K562 (cell line): Measurements from ENCODE around the gene COL13A1. TPM values are rescaled to one million over a fixed set of nuclear protein-coding genes. Genes with fewer than 3 reads are reported as not detected.

Source experiments
- ATAC-seq: fragments of 200-7000 bp; cut with Tn5 transposase; 3 replicates; pipeline ENCODE4 v1.9.1; 2020; ENCODE audit warnings: moderate library complexity
- BruUV-seq: library from RNA; stranded (reverse); fragments of 400-500 nt; replicated peaks from 2 replicates; lab custom pipeline; 2021; lab: Mats Ljungman, UMichigan
- CTCF ChIA-PET: fragments of 300-600 bp; formaldehyde crosslinking; extraction: SDS; loops from one replicate; lab custom pipeline; 2021; ENCODE audit warnings: low intra/inter-chr PET ratio; lab: Yijun Ruan, JAX
- POLR2A ChIA-PET: fragments of 300-600, 350-650 bp; sonication (Branson Sonifier 250); formaldehyde crosslinking; extraction: SDS; loops from one replicate; lab custom pipeline; 2021; ENCODE audit warnings: antibody characterized with exemption, inconsistent platforms; lab: Yijun Ruan, JAX
- DNase-seq, 4 experiments: peaks; one replicate each; pipeline versions ENCODE4 v3.0.0 to v3.0.0-alpha.2; 2011 to 2018; ENCODE audit warnings: low spot score in 3 of 4, mixed read lengths in 3 of 4; ENCODE audit errors: extremely low read depth in 1 of 4
- FAIRE-seq: peaks from 2 replicates; lab custom pipeline; 2011; peaks lifted over from hg19 to GRCh38; lab: Jason Lieb, UNC
- H2AFZ ChIP-seq: 2 replicates; pipeline ENCODE4 v1.6.0; 2011; ENCODE audit warnings: low read depth, low read length, control low read depth, inconsistent platforms
- H3K27ac ChIP-seq: fragments of 200-600 bp; 3 replicates; pipeline ENCODE4 v1.8.0; 2011; ENCODE audit warnings: low read depth, mild to moderate bottlenecking, control low read depth, inconsistent platforms, low read length, moderate library complexity, mixed read lengths; ENCODE audit errors: extremely low read depth
- H3K27me3 ChIP-seq, 2 experiments: fragments of 300-600 bp in 1 of 2; 2 replicates in 1 of 2; 3 replicates in 1 of 2; pipeline versions ENCODE4 v1.6.0 to v1.8.0; 2011; ENCODE audit warnings: inconsistent platforms in 2 of 2, low read length in 2 of 2, mild to moderate bottlenecking in 1 of 2, mixed read lengths in 1 of 2, moderate library complexity in 1 of 2; ENCODE audit not compliant: control insufficient read depth in 2 of 2, insufficient read depth in 2 of 2
- H3K36me3 ChIP-seq: fragments of 300-600 bp; 3 replicates; pipeline ENCODE4 v1.8.0; 2011; ENCODE audit warnings: mild to moderate bottlenecking, low read length, inconsistent platforms; ENCODE audit not compliant: control insufficient read depth, insufficient read depth
- H3K4me1 ChIP-seq, 2 experiments: fragments of 200-600 bp in 1 of 2; replicated peaks in 1 of 2; 2 replicates in 1 of 2; 3 replicates in 1 of 2; pipeline versions ENCODE4 v1.5.1 to v1.8.0; 2011; ENCODE audit warnings: inconsistent platforms in 2 of 2, low read length in 2 of 2, mild to moderate bottlenecking in 1 of 2, mixed read lengths in 1 of 2, moderate library complexity in 1 of 2; ENCODE audit not compliant: control insufficient read depth in 2 of 2, insufficient read depth in 2 of 2
- H3K4me2 ChIP-seq: 2 replicates; pipeline ENCODE4 v1.6.1; 2011; ENCODE audit warnings: low read length, control low read depth, inconsistent platforms, mixed read lengths; ENCODE audit not compliant: insufficient read depth
- H3K4me3 ChIP-seq: fragments of 200-600 bp; sonication (generic), shearing (Covaris generic); 2 replicates; pipeline ENCODE4 v1.5.1; 2016; ENCODE audit warnings: control low read depth, inconsistent platforms
- H3K79me2 ChIP-seq: fragments of 200-600 bp; 3 replicates; pipeline ENCODE4 v1.8.0; 2011; ENCODE audit warnings: low read length, inconsistent platforms; ENCODE audit not compliant: control insufficient read depth, insufficient read depth
- H3K9ac ChIP-seq, 2 experiments: 2 replicates each; pipeline versions ENCODE4 v1.6.0 to v1.6.1; 2011; ENCODE audit warnings: low read depth in 2 of 2, low read length in 2 of 2, control low read depth in 1 of 2, inconsistent platforms in 1 of 2, mild to moderate bottlenecking in 1 of 2, mixed read lengths in 1 of 2; ENCODE audit not compliant: insufficient read depth in 1 of 2
- H3K9me1 ChIP-seq: one replicate; pipeline ENCODE4 v1.6.0; 2011; ENCODE audit warnings: inconsistent platforms, mild to moderate bottlenecking, low read length, moderate library complexity; ENCODE audit not compliant: control insufficient read depth, insufficient read depth
- H3K9me3 ChIP-seq: replicated peaks from 2 replicates; pipeline ENCODE4 v1.5.1; 2011; ENCODE audit warnings: low read depth, low read length, inconsistent platforms; ENCODE audit not compliant: control insufficient read depth, insufficient read depth
- H4K20me1 ChIP-seq: replicated peaks from 2 replicates; pipeline ENCODE4 v1.6.1; 2011; ENCODE audit warnings: low read length, inconsistent platforms, mixed read lengths; ENCODE audit not compliant: control insufficient read depth, insufficient read depth
- CBX5 ChIP-seq: IDR thresholded peaks from 2 replicates; pipeline ENCODE4 v1.6.1; 2014; ENCODE audit warnings: low read depth, borderline replicate concordance
- DPF2 ChIP-seq: fragments of 450-650 bp; IDR thresholded peaks from 2 replicates; pipeline ENCODE4 v1.6.1; 2016
- HIVEP1 ChIP-seq: fragments of 250-450 bp; sonication (Bioruptor Pico); IDR thresholded peaks from 2 replicates; pipeline ENCODE4 v1.4.0; 2020; ENCODE audit warnings: mild to moderate bottlenecking
- MED1 ChIP-seq: sonication (generic); formaldehyde crosslinking; IDR thresholded peaks from 2 replicates; pipeline ENCODE4 v1.8.1; 2023; ENCODE audit warnings: missing genetic modification reagents, borderline replicate concordance
- NFE2L1 ChIP-seq: fragments of 450-650 bp; IDR thresholded peaks from 2 replicates; pipeline ENCODE4 v1.6.1; 2016; ENCODE audit warnings: missing genetic modification characterization, low read depth, mild to moderate bottlenecking, missing compliant biosample characterization, moderate library complexity, borderline replicate concordance
- NR2C1 ChIP-seq, 2 experiments: fragments of 450-650 bp; IDR thresholded peaks; 2 replicates each; pipeline ENCODE4 v1.6.1; 2017; ENCODE audit warnings: mild to moderate bottlenecking in 2 of 2, antibody characterized with exemption in 1 of 2, inconsistent platforms in 1 of 2, missing compliant biosample characterization in 1 of 2, missing genetic modification characterization in 1 of 2
- NR2C2 ChIP-seq, 2 experiments: fragments of 200-800 bp in 1 of 2; sonication (Bioruptor generic) in 1 of 2; sonication (generic) in 1 of 2; formaldehyde crosslinking in 1 of 2; IDR thresholded peaks; 2 replicates each; pipeline versions ENCODE4 v1.6.1 to v1.8.0; 2016 to 2022; ENCODE audit warnings: mild to moderate bottlenecking in 1 of 2, missing compliant biosample characterization in 1 of 2, missing genetic modification characterization in 1 of 2, missing genetic modification reagents in 1 of 2
- RBM15 ChIP-seq: fragments of 200-400 bp; formaldehyde crosslinking; IDR thresholded peaks from 2 replicates; pipeline ENCODE4 v1.6.1; 2018; ENCODE audit warnings: mild to moderate bottlenecking, low read length, moderate library complexity; ENCODE audit not compliant: insufficient read depth
- RBM25 ChIP-seq: fragments of 200-400 bp; formaldehyde crosslinking; IDR thresholded peaks from 2 replicates; pipeline ENCODE4 v1.6.1; 2018; ENCODE audit warnings: low read length, low read depth, moderate library complexity; ENCODE audit not compliant: severe bottlenecking
- SMARCA5 ChIP-seq: fragments of 450-650 bp; IDR thresholded peaks from 2 replicates; pipeline ENCODE4 v1.6.1; 2016
- ZBTB1 ChIP-seq: sonication (generic); formaldehyde crosslinking; IDR thresholded peaks from 2 replicates; pipeline ENCODE4 v1.8.1; 2023; ENCODE audit warnings: missing genetic modification reagents, low read depth, mild to moderate bottlenecking, borderline replicate concordance
- ZNF24 ChIP-seq: fragments of 450-650 bp; IDR thresholded peaks from 2 replicates; pipeline ENCODE4 v1.6.1; 2016
- ZNF316 ChIP-seq: fragments of 450-650 bp; IDR thresholded peaks from 2 replicates; pipeline ENCODE4 v1.6.1; 2016
- ZNF696 ChIP-seq: fragments of 250-450 bp; sonication (Bioruptor Pico); conservative IDR thresholded peaks from 2 replicates; pipeline ENCODE4 v1.4.0; 2020; ENCODE audit warnings: mild to moderate bottlenecking, moderate library complexity
- WGBS: fragments of 100-300 bp; shearing (Covaris generic); methylation state at CpG from one replicate; pipeline ENCODE4 v1.1.6; 2016; ENCODE audit warnings: low coverage, mixed read lengths; ENCODE audit not compliant: insufficient coverage; ENCODE audit errors: missing lambda C conversion rate; 5-methylcytosine and 5-hydroxymethylcytosine counted together
- in situ Hi-C: fragments of 300-500 bp; cut with MboI; formaldehyde crosslinking; loops from 4 replicates; pipeline ENCODE4 v1.15.0; 2018; ENCODE audit warnings: inconsistent platforms, mixed read lengths
- intact Hi-C: fragments of 100-400 bp; cut with micrococcal nuclease; formaldehyde crosslinking; loops from 2 replicates; pipeline ENCODE4 v1.14.2; 2022
- polyA plus RNA-seq, 8 experiments: library from polyadenylated mRNA; depleted of rRNA in 4 of 8; stranded (reverse) in 5 of 8; unstranded in 3 of 8; fragments of >200 nt; fragmentation: Nextera tagmentation in 2 of 8; fragmentation: Illumina TruSeq in 1 of 8; extraction: Ambion mirVana in 2 of 8; extraction: Trizol in 1 of 8; gene quantifications; 2 replicates each; pipeline versions ENCODE4 v1.2.1 to v1.2.3, GENCODE V29; 2011 to 2014; ENCODE audit warnings: inconsistent platforms in 1 of 8, missing spikeins in 1 of 8
- total RNA-seq, 7 experiments: library from RNA; depleted of rRNA in 6 of 7; stranded (reverse); fragments of >200 nt in 6 of 7; fragmentation: Illumina TruSeq in 2 of 7; extraction: Trizol in 2 of 7; gene quantifications; 2 replicates each; pipeline versions ENCODE4 v1.2.1 to v1.2.3, GENCODE V29; 2011 to 2021; ENCODE audit warnings: low replicate concordance in 1 of 7
- TF ChIP-seq, protein P1 (sequence below): sonication (generic); formaldehyde crosslinking; IDR thresholded peaks from 2 replicates; pipeline ENCODE4 v1.9.0; 2022; ENCODE audit warnings: mild to moderate bottlenecking, missing genetic modification reagents
- TF ChIP-seq, protein P2 (sequence below): fragments of 450-650 bp; IDR thresholded peaks from 2 replicates; pipeline ENCODE4 v1.6.1; 2016; ENCODE audit warnings: low read depth

Gene COL13A1
- total and polyA plus RNA-seq, 9 of the 15 experiments (the other 6 are each of a cell fraction or from before 2014, with no cell fraction given), result not detected

DNA sequence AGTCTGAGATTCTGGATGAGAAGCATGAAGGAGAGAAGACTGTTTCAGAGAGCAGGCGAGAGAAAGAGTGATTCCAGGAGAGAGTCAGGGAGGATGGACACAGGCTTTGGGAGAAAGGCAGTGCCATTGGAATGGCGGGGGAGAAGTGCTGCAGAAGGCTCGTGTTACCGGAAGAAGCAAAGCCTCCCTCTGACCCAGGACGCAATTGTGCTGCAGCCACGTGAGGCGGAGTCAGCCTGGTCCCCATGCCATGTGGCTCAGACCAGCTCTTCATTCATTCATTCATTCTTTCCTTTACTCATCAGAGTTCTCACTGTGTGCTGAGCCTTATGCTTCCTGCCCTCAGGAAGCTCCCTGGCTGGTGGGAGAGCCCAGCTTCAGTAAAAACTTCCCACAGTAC is 49.2 kb upstream of the COL13A1 start:
- intact Hi-C loops (no loop called here), in situ Hi-C loops (no loop called here)
- H3K4me3 ChIP-seq, result no peak overlapping the region
- no TSS peak for BruUV-seq
- POLR2A ChIA-PET, result no interaction called here
- H3K27me3 ChIP-seq, result peaks cover 28 to 47% of the 10 kb centered on the region in 2 experiments
- H3K79me2 ChIP-seq, result no peaks in the 10 kb centered on the region
- H3K9me1 ChIP-seq, result no peaks in the 10 kb centered on the region
- no peak for DNase-seq
- H4K20me1 ChIP-seq, result no peaks in the 10 kb centered on the region; the same call in 1 of the 2 replicates
- no peaks in the 10 kb centered on the region for H3K9me3 ChIP-seq
- H3K4me2 ChIP-seq, result no peak overlapping the region
- no peak for ATAC-seq
- no peak for FAIRE-seq
- CTCF ChIA-PET, result no interaction called here
- 1% methylated on average over 7 of the region's 7 CpGs for WGBS
- H3K4me1 ChIP-seq, result no peaks in the 10 kb centered on the region
- no peak overlapping the region for H3K27ac ChIP-seq
- no peaks in the 10 kb centered on the region for H3K36me3 ChIP-seq
- no peak overlapping the region for H2AFZ ChIP-seq
- no peak overlapping the region for H3K9ac ChIP-seq
- TF ChIP-seq ZNF696 (no peak), RBM15 (no peak), NR2C1 (IDR thresholded peaks at IDR 0.05) (no peak), NR2C1 (tag; IDR thresholded peaks at IDR 0.05) (peak; percentile 33; the same call in 1 of the 2 replicates), MED1 (CRISPR knock-in tag) (no peak), DPF2 (no peak), HIVEP1 (CRISPR knock-in tag) (no peak), NR2C2 (CRISPR knock-in tag; IDR thresholded peaks at IDR 0.05) (no peak), NR2C2 (tag; IDR thresholded peaks at IDR 0.05) (peak; percentile 47; the same call in 1 of the 2 replicates), ZBTB1 (CRISPR knock-in tag) (no peak), RBM25 (no peak), SMARCA5 (no peak), ZNF24 (peak; percentile 60; the same call in 1 of the 2 replicates), NFE2L1 (tag) (no peak), CBX5 (no peak), ZNF316 (no peak)
- TF ChIP-seq, protein P1, sequence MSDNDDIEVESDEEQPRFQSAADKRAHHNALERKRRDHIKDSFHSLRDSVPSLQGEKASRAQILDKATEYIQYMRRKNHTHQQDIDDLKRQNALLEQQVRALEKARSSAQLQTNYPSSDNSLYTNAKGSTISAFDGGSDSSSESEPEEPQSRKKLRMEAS (CRISPR knock-in tag), result no peak
- TF ChIP-seq, protein P2, sequence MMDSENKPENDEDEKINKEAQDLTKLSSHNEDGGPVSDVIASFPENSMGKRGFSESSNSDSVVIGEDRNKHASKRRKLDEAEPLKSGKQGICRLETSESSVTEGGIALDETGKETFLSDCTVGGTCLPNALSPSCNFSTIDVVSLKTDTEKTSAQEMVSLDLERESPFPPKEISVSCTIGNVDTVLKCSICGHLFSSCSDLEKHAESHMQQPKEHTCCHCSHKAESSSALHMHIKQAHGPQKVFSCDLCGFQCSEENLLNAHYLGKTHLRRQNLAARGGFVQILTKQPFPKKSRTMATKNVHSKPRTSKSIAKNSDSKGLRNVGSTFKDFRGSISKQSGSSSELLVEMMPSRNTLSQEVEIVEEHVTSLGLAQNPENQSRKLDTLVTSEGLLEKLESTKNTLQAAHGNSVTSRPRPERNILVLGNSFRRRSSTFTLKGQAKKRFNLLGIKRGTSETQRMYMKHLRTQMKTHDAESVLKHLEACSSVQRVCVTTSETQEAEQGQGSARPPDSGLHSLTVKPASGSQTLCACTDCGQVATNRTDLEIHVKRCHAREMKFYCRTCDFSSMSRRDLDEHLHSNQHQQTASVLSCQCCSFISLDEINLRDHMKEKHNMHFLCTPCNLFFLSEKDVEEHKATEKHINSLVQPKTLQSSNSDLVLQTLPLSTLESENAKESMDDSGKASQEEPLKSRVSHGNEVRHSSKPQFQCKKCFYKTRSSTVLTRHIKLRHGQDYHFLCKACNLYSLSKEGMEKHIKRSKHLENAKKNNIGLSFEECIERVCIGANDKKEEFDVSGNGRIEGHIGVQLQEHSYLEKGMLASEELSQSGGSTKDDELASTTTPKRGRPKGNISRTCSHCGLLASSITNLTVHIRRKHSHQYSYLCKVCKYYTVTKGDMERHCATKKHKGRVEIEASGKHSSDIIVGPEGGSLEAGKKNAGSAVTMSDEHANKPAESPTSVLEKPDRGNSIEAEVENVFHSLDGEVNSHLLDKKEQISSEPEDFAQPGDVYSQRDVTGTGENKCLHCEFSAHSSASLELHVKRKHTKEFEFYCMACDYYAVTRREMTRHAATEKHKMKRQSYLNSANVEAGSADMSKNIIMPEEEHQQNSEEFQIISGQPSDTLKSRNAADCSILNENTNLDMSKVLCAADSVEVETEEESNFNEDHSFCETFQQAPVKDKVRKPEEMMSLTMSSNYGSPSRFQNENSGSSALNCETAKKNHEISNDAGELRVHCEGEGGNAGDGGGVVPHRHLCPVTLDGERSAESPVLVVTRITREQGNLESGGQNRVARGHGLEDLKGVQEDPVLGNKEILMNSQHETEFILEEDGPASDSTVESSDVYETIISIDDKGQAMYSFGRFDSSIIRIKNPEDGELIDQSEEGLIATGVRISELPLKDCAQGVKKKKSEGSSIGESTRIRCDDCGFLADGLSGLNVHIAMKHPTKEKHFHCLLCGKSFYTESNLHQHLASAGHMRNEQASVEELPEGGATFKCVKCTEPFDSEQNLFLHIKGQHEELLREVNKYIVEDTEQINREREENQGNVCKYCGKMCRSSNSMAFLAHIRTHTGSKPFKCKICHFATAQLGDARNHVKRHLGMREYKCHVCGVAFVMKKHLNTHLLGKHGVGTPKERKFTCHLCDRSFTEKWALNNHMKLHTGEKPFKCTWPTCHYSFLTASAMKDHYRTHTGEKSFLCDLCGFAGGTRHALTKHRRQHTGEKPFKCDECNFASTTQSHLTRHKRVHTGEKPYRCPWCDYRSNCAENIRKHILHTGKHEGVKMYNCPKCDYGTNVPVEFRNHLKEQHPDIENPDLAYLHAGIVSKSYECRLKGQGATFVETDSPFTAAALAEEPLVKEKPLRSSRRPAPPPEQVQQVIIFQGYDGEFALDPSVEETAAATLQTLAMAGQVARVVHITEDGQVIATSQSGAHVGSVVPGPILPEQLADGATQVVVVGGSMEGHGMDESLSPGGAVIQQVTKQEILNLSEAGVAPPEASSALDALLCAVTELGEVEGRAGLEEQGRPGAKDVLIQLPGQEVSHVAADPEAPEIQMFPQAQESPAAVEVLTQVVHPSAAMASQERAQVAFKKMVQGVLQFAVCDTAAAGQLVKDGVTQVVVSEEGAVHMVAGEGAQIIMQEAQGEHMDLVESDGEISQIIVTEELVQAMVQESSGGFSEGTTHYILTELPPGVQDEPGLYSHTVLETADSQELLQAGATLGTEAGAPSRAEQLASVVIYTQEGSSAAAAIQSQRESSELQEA, result no peak
